GM12878 (cell line): Measurements from ENCODE around the gene THSD4. TPM values are rescaled to one million over a fixed set of nuclear protein-coding genes. Genes with fewer than 3 reads are reported as not detected.

ENCODE experiments used
- ATAC-seq: fragments of 200-7000 bp; cut with Tn5 transposase; 3 replicates; pipeline ENCODE4 v1.9.1; 2020; ENCODE audit warnings: mild to moderate bottlenecking, moderate library complexity
- BruUV-seq: library from RNA; stranded (reverse); fragments of 400-500 nt; replicated peaks from 2 replicates; lab custom pipeline; 2021; lab: Mats Ljungman, UMichigan
- CTCF ChIA-PET: fragments of 300-600 bp; sonication (Branson Sonifier 250); formaldehyde crosslinking; extraction: SDS; loops from one replicate; lab custom pipeline; 2021; ENCODE audit warnings: inconsistent platforms; lab: Yijun Ruan, JAX
- POLR2A ChIA-PET: fragments of 350-600 bp; formaldehyde crosslinking; extraction: SDS; loops from one replicate; lab custom pipeline; 2021; ENCODE audit warnings: inconsistent platforms; lab: Charles Lee
- RAD21 ChIA-PET: fragments of 300-600 bp; sonication (Branson Sonifier 250); formaldehyde crosslinking; loops from one replicate; lab custom pipeline; 2023; ENCODE audit warnings: antibody characterized with exemption; ENCODE audit not compliant: unreplicated experiment; lab: Charles Lee
- SMC1A ChIA-PET: fragments of 300-600 bp; sonication (Branson Sonifier 250); formaldehyde crosslinking; loops from one replicate; lab custom pipeline; 2023; ENCODE audit not compliant: unreplicated experiment, uncharacterized antibody; lab: Charles Lee
- DNase-seq: peaks from one replicate; pipeline ENCODE4 v3.0.0-alpha.2; 2011; ENCODE audit warnings: low read depth, low spot score
- FAIRE-seq: peaks from 3 replicates; lab custom pipeline; 2011; peaks lifted over from hg19 to GRCh38; lab: Jason Lieb, UNC
- H2AFZ ChIP-seq: 2 replicates; pipeline ENCODE4 v1.6.0; 2011; ENCODE audit warnings: low read depth, low read length, control low read depth; ENCODE audit not compliant: control insufficient read depth
- H3K27ac ChIP-seq: 2 replicates; pipeline ENCODE4 v1.5.1; 2011; ENCODE audit warnings: control low read depth; ENCODE audit not compliant: control insufficient read depth, insufficient read depth
- H3K27me3 ChIP-seq, 2 experiments: replicated peaks in 1 of 2; 2 replicates each; pipeline versions ENCODE4 v1.6.0 to v1.6.1; 2011; ENCODE audit warnings: low read length in 1 of 2; ENCODE audit not compliant: control insufficient read depth in 2 of 2, insufficient read depth in 2 of 2
- H3K36me3 ChIP-seq, 2 experiments: 2 replicates each; pipeline ENCODE4 v1.5.1; 2011; ENCODE audit warnings: low read length in 1 of 2; ENCODE audit not compliant: control insufficient read depth in 2 of 2, insufficient read depth in 2 of 2
- H3K4me1 ChIP-seq: 2 replicates; pipeline ENCODE4 v1.6.1; 2011; ENCODE audit warnings: mild to moderate bottlenecking, low read length, moderate library complexity, mixed read lengths; ENCODE audit not compliant: control insufficient read depth, insufficient read depth
- H3K4me2 ChIP-seq: 2 replicates; pipeline ENCODE4 v1.6.0; 2011; ENCODE audit warnings: control low read depth; ENCODE audit not compliant: control insufficient read depth, insufficient read depth
- H3K4me3 ChIP-seq: fragments of 200-600 bp; sonication (generic); 2 replicates; pipeline ENCODE4 v1.5.1; 2016
- H3K79me2 ChIP-seq: 2 replicates; pipeline ENCODE4 v1.6.0; 2011; ENCODE audit warnings: low read length; ENCODE audit not compliant: control insufficient read depth, insufficient read depth
- H3K9ac ChIP-seq: 2 replicates; pipeline ENCODE4 v1.8.0; 2011; ENCODE audit warnings: low read length, control low read depth, mixed read lengths; ENCODE audit not compliant: control insufficient read depth, insufficient read depth
- H3K9me3 ChIP-seq: replicated peaks from 3 replicates; pipeline ENCODE4 v1.5.1; 2011; ENCODE audit warnings: mild to moderate bottlenecking, low read length; ENCODE audit not compliant: control insufficient read depth, insufficient read depth
- H4K20me1 ChIP-seq: 2 replicates; pipeline ENCODE4 v1.6.0; 2011; ENCODE audit not compliant: control insufficient read depth, insufficient read depth
- BHLHE40 ChIP-seq, 2 experiments: fragments of 450-650 bp in 1 of 2; IDR thresholded peaks; 2 replicates each; pipeline ENCODE4 v1.6.1; 2011 to 2017; ENCODE audit warnings: low read depth in 2 of 2, borderline replicate concordance in 1 of 2, improper control_type of control experiment in 1 of 2, low read length in 1 of 2, mild to moderate bottlenecking in 1 of 2
- CBFB ChIP-seq: IDR thresholded peaks from 2 replicates; pipeline ENCODE4 v1.6.1; 2016; ENCODE audit warnings: antibody characterized with exemption, low read depth
- CBX5 ChIP-seq: sonication (generic); IDR thresholded peaks from 2 replicates; pipeline ENCODE4 v1.6.1; 2016; ENCODE audit warnings: low read depth, moderate library complexity, mild to moderate bottlenecking, inconsistent platforms
- DPF2 ChIP-seq: fragments of 450-650 bp; IDR thresholded peaks from 2 replicates; pipeline ENCODE4 v1.6.1; 2017; ENCODE audit warnings: mild to moderate bottlenecking
- E2F8 ChIP-seq: fragments of 450-650 bp; IDR thresholded peaks from 2 replicates; pipeline ENCODE4 v1.6.1; 2018; ENCODE audit warnings: mild to moderate bottlenecking, low read depth, moderate library complexity; ENCODE audit not compliant: partially characterized antibody
- EZH2 ChIP-seq: IDR thresholded peaks from 2 replicates; pipeline ENCODE4 v1.6.1; 2012; ENCODE audit warnings: low read depth, mild to moderate bottlenecking, control low read depth, inconsistent platforms, low read length, borderline replicate concordance; ENCODE audit not compliant: control insufficient read depth
- IRF3 ChIP-seq: fragments of 450-650 bp; IDR thresholded peaks from 2 replicates; pipeline ENCODE4 v1.6.1; 2014; ENCODE audit warnings: mild to moderate bottlenecking
- LARP7 ChIP-seq: fragments of 450-650 bp; IDR thresholded peaks from 2 replicates; pipeline ENCODE4 v1.6.1; 2017; ENCODE audit warnings: mild to moderate bottlenecking
- MEF2A ChIP-seq: IDR thresholded peaks from 2 replicates; pipeline ENCODE4 v1.6.1; 2011; ENCODE audit warnings: low read depth, mild to moderate bottlenecking, low read length, moderate library complexity; ENCODE audit not compliant: insufficient read depth
- NFXL1 ChIP-seq: fragments of 450-650 bp; IDR thresholded peaks from 2 replicates; pipeline ENCODE4 v1.6.1; 2017; ENCODE audit warnings: antibody characterized with exemption, mild to moderate bottlenecking, borderline replicate concordance
- SIN3A ChIP-seq: IDR thresholded peaks from 2 replicates; pipeline ENCODE4 v1.6.1; 2012; ENCODE audit warnings: low read depth, low read length, improper control_type of control experiment
- SRF ChIP-seq, 2 experiments: IDR thresholded peaks; 2 replicates each; pipeline ENCODE4 v1.6.1; 2011; ENCODE audit warnings: low read depth in 2 of 2, low read length in 2 of 2, mild to moderate bottlenecking in 1 of 2, moderate library complexity in 1 of 2
- ZNF274 ChIP-seq: IDR thresholded peaks from one replicate; pipeline ENCODE4 v1.8.0; 2011; ENCODE audit not compliant: insufficient read length, insufficient read depth
- WGBS: methylation state at CpG from one replicate; pipeline ENCODE4 v1.1.6; 2016; ENCODE audit warnings: low lambda C conversion rate; ENCODE audit not compliant: insufficient replicate concordance, insufficient coverage; ENCODE audit errors: missing lambda C conversion rate; 5-methylcytosine and 5-hydroxymethylcytosine counted together
- in situ Hi-C: fragments of 300-500 bp; cut with MboI; formaldehyde crosslinking; loops from 9 replicates; pipeline ENCODE4 v1.14.3; 2018; ENCODE audit warnings: mixed read lengths
- intact Hi-C: fragments of 100-400 bp; cut with micrococcal nuclease; formaldehyde crosslinking; loops from one replicate; pipeline ENCODE4 v1.14.2; 2022; ENCODE audit not compliant: unreplicated experiment
- polyA plus RNA-seq, 11 experiments: library from polyadenylated mRNA; depleted of rRNA in 4 of 11; unstranded in 6 of 11; stranded (reverse) in 5 of 11; fragments of >200 nt; fragmentation: Nextera tagmentation in 4 of 11; fragmentation: Illumina TruSeq in 1 of 11; extraction: Ambion mirVana in 4 of 11; extraction: Trizol in 1 of 11; gene quantifications; 1 replicate in 1 of 11; 2 replicates in 10 of 11; pipeline versions ENCODE4 v1.2.1 to v1.2.3, GENCODE V29; 2011 to 2016; ENCODE audit warnings: inconsistent platforms in 2 of 11, missing spikeins in 2 of 11, low read depth in 1 of 11
- total RNA-seq, 4 experiments: library from RNA; depleted of rRNA in 3 of 4; stranded (reverse); fragments of >200 nt in 3 of 4; fragmentation: Illumina TruSeq in 1 of 4; extraction: Trizol in 1 of 4; gene quantifications; 2 replicates each; pipeline versions ENCODE4 v1.2.1 to v1.2.3, GENCODE V29; 2013 to 2021
- TF ChIP-seq, protein P1 (sequence below): IDR thresholded peaks from 2 replicates; pipeline ENCODE4 v1.6.1; 2012; ENCODE audit warnings: low read depth, low read length, improper control_type of control experiment
- TF ChIP-seq, protein P2 (sequence below): fragments of 450-650 bp; formaldehyde crosslinking; IDR thresholded peaks from 2 replicates; pipeline ENCODE4 v1.5.0; 2022; ENCODE audit warnings: mild to moderate bottlenecking, missing genetic modification characterization

THSD4 gene
- total and polyA plus RNA-seq, 10 of the 15 experiments (the other 5 are each of a cell fraction or from before 2014, with no cell fraction given), result 0.04 to 0.13 (median 0.05) TPM; not detected in 7

DNA sequence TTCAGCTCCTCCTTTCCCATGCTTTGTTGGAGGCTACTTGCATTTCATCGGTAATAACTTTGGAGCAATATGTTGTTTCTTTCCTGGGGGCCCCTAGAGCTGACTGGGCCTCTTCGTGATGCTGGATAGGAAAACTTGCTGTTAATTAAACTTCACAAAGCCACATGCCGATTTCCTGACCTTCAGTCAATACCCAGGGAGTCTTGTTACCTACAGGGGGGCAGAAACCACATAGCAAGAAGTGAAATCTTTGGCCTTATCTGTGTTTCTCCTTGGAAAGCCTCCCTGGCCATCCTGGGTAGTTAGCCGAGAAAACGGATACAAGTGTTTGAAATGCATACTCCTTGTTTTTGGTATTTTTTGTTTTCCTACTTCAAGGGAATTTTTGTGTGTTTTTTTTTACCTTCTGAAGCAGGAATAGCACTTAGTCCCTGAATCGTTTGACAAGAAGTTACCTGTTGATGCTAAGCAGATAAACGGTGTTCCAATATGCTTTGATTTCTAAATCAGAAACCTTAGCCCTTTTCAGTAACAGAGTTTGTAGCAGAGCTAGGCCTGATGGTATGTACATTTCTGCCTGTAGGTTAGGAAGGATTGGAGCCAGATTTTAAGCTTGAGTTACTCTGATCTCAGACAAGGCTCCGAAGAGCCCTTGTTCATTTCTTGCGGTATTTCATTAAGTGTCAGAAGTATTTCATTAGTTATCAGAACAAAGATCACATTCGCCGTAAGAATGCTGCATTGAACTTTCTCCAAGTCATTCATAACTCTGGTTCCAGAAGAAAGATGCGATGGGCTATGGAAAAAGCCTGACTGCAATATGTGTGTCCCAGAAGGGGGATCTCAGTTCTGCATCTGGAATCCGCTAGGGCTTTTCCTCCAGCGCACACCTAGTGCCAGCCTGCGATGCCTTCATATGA, 111.5 kb downstream of the THSD4 start:
- ATAC-seq, result no peak
- no peaks in the 10 kb centered on the region for H3K4me1 ChIP-seq
- H3K36me3 ChIP-seq, result no peaks in the 10 kb centered on the region
- H3K79me2 ChIP-seq, result no peaks in the 10 kb centered on the region
- no peak overlapping the region for H3K4me2 ChIP-seq
- in situ Hi-C loops (no loop called here), intact Hi-C loops (no loop called here)
- no peak overlapping the region for H3K4me3 ChIP-seq
- H3K9me3 ChIP-seq, result no peaks in the 10 kb centered on the region
- no peak overlapping the region for H3K9ac ChIP-seq
- no TSS peak for BruUV-seq
- H3K27ac ChIP-seq, result no peak overlapping the region
- 62% methylated on average over 15 of the region's 15 CpGs for WGBS
- CTCF ChIA-PET, result no interaction called here
- no peak overlapping the region for H2AFZ ChIP-seq
- DNase-seq, result no peak
- POLR2A ChIA-PET, result no interaction called here
- H4K20me1 ChIP-seq, result no peaks in the 10 kb centered on the region
- RAD21 ChIA-PET, result no interaction called here
- SMC1A ChIA-PET, result no interaction called here
- H3K27me3 ChIP-seq, result no peaks in the 10 kb centered on the region
- FAIRE-seq, result no peak
- TF ChIP-seq NFXL1, result no peak
- TF ChIP-seq SRF (IDR thresholded peaks at IDR 0.05; ENCODE audit: low read depth in 2 of 2, low read length in 2 of 2), result no peak
- no peak for TF ChIP-seq DPF2
- TF ChIP-seq, protein P1, sequence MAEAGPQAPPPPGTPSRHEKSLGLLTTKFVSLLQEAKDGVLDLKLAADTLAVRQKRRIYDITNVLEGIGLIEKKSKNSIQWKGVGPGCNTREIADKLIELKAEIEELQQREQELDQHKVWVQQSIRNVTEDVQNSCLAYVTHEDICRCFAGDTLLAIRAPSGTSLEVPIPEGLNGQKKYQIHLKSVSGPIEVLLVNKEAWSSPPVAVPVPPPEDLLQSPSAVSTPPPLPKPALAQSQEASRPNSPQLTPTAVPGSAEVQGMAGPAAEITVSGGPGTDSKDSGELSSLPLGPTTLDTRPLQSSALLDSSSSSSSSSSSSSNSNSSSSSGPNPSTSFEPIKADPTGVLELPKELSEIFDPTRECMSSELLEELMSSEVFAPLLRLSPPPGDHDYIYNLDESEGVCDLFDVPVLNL, result no peak
- no peak for TF ChIP-seq CBX5
- TF ChIP-seq BHLHE40 (IDR thresholded peaks at IDR 0.05; ENCODE audit: borderline replicate concordance in 1 of 2, low read depth in 2 of 2, low read length in 1 of 2), result no peak
- TF ChIP-seq, protein P2, sequence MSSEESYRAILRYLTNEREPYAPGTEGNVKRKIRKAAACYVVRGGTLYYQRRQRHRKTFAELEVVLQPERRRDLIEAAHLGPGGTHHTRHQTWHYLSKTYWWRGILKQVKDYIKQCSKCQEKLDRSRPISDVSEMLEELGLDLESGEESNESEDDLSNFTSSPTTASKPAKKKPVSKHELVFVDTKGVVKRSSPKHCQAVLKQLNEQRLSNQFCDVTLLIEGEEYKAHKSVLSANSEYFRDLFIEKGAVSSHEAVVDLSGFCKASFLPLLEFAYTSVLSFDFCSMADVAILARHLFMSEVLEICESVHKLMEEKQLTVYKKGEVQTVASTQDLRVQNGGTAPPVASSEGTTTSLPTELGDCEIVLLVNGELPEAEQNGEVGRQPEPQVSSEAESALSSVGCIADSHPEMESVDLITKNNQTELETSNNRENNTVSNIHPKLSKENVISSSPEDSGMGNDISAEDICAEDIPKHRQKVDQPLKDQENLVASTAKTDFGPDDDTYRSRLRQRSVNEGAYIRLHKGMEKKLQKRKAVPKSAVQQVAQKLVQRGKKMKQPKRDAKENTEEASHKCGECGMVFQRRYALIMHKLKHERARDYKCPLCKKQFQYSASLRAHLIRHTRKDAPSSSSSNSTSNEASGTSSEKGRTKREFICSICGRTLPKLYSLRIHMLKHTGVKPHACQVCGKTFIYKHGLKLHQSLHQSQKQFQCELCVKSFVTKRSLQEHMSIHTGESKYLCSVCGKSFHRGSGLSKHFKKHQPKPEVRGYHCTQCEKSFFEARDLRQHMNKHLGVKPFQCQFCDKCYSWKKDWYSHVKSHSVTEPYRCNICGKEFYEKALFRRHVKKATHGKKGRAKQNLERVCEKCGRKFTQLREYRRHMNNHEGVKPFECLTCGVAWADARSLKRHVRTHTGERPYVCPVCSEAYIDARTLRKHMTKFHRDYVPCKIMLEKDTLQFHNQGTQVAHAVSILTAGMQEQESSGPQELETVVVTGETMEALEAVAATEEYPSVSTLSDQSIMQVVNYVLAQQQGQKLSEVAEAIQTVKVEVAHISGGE, result no peak
- TF ChIP-seq ZNF274, result no peak
- no peak for TF ChIP-seq CBFB
- no peak for TF ChIP-seq MEF2A
- TF ChIP-seq IRF3, result no peak
- TF ChIP-seq EZH2, result no peak
- TF ChIP-seq SIN3A, result no peak
- no peak for TF ChIP-seq LARP7
- TF ChIP-seq E2F8, result no peak
